ENCODE results near the gene AMOT.

- TF ChIP-seq, protein P1, sequence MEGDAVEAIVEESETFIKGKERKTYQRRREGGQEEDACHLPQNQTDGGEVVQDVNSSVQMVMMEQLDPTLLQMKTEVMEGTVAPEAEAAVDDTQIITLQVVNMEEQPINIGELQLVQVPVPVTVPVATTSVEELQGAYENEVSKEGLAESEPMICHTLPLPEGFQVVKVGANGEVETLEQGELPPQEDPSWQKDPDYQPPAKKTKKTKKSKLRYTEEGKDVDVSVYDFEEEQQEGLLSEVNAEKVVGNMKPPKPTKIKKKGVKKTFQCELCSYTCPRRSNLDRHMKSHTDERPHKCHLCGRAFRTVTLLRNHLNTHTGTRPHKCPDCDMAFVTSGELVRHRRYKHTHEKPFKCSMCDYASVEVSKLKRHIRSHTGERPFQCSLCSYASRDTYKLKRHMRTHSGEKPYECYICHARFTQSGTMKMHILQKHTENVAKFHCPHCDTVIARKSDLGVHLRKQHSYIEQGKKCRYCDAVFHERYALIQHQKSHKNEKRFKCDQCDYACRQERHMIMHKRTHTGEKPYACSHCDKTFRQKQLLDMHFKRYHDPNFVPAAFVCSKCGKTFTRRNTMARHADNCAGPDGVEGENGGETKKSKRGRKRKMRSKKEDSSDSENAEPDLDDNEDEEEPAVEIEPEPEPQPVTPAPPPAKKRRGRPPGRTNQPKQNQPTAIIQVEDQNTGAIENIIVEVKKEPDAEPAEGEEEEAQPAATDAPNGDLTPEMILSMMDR (IDR thresholded peaks at IDR 0.05), result no peak
- TF ChIP-seq EZH2 (IDR thresholded peaks at IDR 0.05), result no peak
- no peak for TF ChIP-seq EZH2phosphoT487 (IDR thresholded peaks at IDR 0.05)
Observed at GRCh38 chrX:112840382-112841113, at the start of gene AMOT.

All from neural progenitor cell (in vitro differentiated cells).